HG03139 (cell line): ENCODE data around the gene STOML1.

Source experiments
- ATAC-seq: cut with Tn5 transposase; IDR thresholded peaks from one replicate; pipeline ENCODE4 v1.9.1; 2021; ENCODE audit not compliant: unreplicated experiment

Gene STOML1

GRCh38 chr15:74019734-74020133, 27.6 kb upstream of the STOML1 start:
- no peak for ATAC-seq

- ATAC-seq = no peak
These were observed 21.3 kb upstream of the STOML1 start for GRCh38 chr15:74013374-74013894.

GRCh38 chr15:74011610-74012009, 19.5 kb upstream of the STOML1 start:
- ATAC-seq = no peak

- ATAC-seq = no peak
These were observed 18.9 kb upstream of the STOML1 start for GRCh38 chr15:74010929-74011540.

GRCh38 chr15:74008901-74009300, 16.8 kb upstream of the STOML1 start:
- ATAC-seq = no peak

- no peak for ATAC-seq
These were observed 15.8 kb upstream of the STOML1 start for GRCh38 chr15:74007820-74008371.

GRCh38 chr15:74006774-74007639, 14.9 kb upstream of the STOML1 start:
- ATAC-seq = no peak

- no peak for ATAC-seq
These were observed 5.9 kb upstream of the STOML1 start for GRCh38 chr15:73997986-73998385.

- ATAC-seq = no peak
These were observed 4.8 kb upstream of the STOML1 start for GRCh38 chr15:73996939-73997338.

- no peak for ATAC-seq
These were observed 4.2 kb upstream of the STOML1 start for GRCh38 chr15:73996267-73996666.

- no peak for ATAC-seq
These were observed 3.0 kb upstream of the STOML1 start for GRCh38 chr15:73994912-73995622.

- ATAC-seq = peak; percentile 67
These were observed 2.4 kb upstream of the STOML1 start, which contains the start of gene PML for GRCh38 chr15:73994413-73994883. Gene PML, plus strand, starts transcription at chr15:73994716. Its CDS starts 97 bp downstream, at chr15:73994813.

- ATAC-seq = no peak
These were observed 1.3 kb upstream of the STOML1 start for GRCh38 chr15:73993211-73993994.

GRCh38 chr15:73992594-73992898, 451 bp upstream of the STOML1 start:
- ATAC-seq = no peak

- no peak for ATAC-seq
These were observed 835 bp downstream of the STOML1 start for GRCh38 chr15:73991260-73991659.

GRCh38 chr15:73990250-73991005, 1.7 kb downstream of the STOML1 start:
- ATAC-seq = no peak

- ATAC-seq = no peak
These were observed 2.9 kb downstream of the STOML1 start for GRCh38 chr15:73989001-73989798.

- no peak for ATAC-seq
These were observed 3.6 kb downstream of the STOML1 start for GRCh38 chr15:73988445-73988969.
